Muscle of arm (tissue), 14 donors: ENCODE results near the gene TIMMDC1. TPM values are rescaled to one million over a fixed set of nuclear protein-coding genes. Genes with fewer than 3 reads are reported as not detected.

Experiments
- DNase-seq: peaks from one replicate; pipeline ENCODE4 v3.0.0-alpha.2; 2013
- long read RNA-seq, 11 donors: transcript quantifications; one replicate each; lab custom pipeline, GENCODE V29; 2026
- polyA plus RNA-seq, 12 donors: library from polyadenylated mRNA; unstranded; fragments of 120-200 nt; gene quantifications; one replicate each; pipeline ENCODE4 v1.2.1, GENCODE V29; 2013; ENCODE audit not compliant: insufficient read length in 12 of 12

Gene TIMMDC1
- polyA plus RNA-seq = 1,000 to 10,000 TPM in 1 of 12 donors, 100 to 1,000 TPM in 1, 10 to 100 TPM in 10; 65.4 to 1,063 (median 80.6) TPM
- long read RNA-seq, donor 1, transcript TIMMDC1-208 (7 exons, 2,394 nt) = major isoform, 19 of 46 reads
- long read RNA-seq, donor 1, partial matches to known transcripts = 27 of 46 reads
- long read RNA-seq, donor 1, other reads (novel, unspliced or antisense) = 0 of 46 reads
- long read RNA-seq, donor 2, transcript TIMMDC1-208 (7 exons, 2,394 nt) = major isoform, 21 of 61 reads
- long read RNA-seq, donor 2, partial matches to known transcripts = 38 of 61 reads
- long read RNA-seq, donor 2, other reads (novel, unspliced or antisense) = 0 of 61 reads
- long read RNA-seq, donor 3, transcript TIMMDC1-208 (7 exons, 2,394 nt) = major isoform, 14 of 30 reads
- long read RNA-seq, donor 3, partial matches to known transcripts = 14 of 30 reads
- long read RNA-seq, donor 3, other reads (novel, unspliced or antisense) = 0 of 30 reads
- long read RNA-seq, donor 4, transcript TIMMDC1-208 (7 exons, 2,394 nt) = major isoform, 5 of 20 reads
- long read RNA-seq, donor 4, partial matches to known transcripts = 15 of 20 reads
- long read RNA-seq, donor 4, other reads (novel, unspliced or antisense) = 0 of 20 reads
- long read RNA-seq, donor 5, transcript TIMMDC1-208 (7 exons, 2,394 nt) = major isoform, 29 of 51 reads
- long read RNA-seq, donor 5, partial matches to known transcripts = 20 of 51 reads
- long read RNA-seq, donor 5, other reads (novel, unspliced or antisense) = 0 of 51 reads
- long read RNA-seq, donor 6, transcript TIMMDC1-208 (7 exons, 2,394 nt) = major isoform, 15 of 33 reads
- long read RNA-seq, donor 6, partial matches to known transcripts = 18 of 33 reads
- long read RNA-seq, donor 6, other reads (novel, unspliced or antisense) = 0 of 33 reads
- long read RNA-seq, donor 7, transcript TIMMDC1-208 (7 exons, 2,394 nt) = major isoform, 15 of 35 reads
- long read RNA-seq, donor 7, partial matches to known transcripts = 19 of 35 reads
- long read RNA-seq, donor 7, other reads (novel, unspliced or antisense) = 0 of 35 reads
- long read RNA-seq, donor 8, transcript TIMMDC1-208 (7 exons, 2,394 nt) = major isoform, 23 of 54 reads
- long read RNA-seq, donor 8, partial matches to known transcripts = 30 of 54 reads
- long read RNA-seq, donor 8, other reads (novel, unspliced or antisense) = 0 of 54 reads
- long read RNA-seq, donor 9, transcript TIMMDC1-208 (7 exons, 2,394 nt) = major isoform, 12 of 36 reads
- long read RNA-seq, donor 9, partial matches to known transcripts = 23 of 36 reads
- long read RNA-seq, donor 9, other reads (novel, unspliced or antisense) = 0 of 36 reads
- long read RNA-seq, donor 10, transcript TIMMDC1-208 (7 exons, 2,394 nt) = major isoform, 22 of 49 reads
- long read RNA-seq, donor 10, partial matches to known transcripts = 25 of 49 reads
- long read RNA-seq, donor 10, other reads (novel, unspliced or antisense) = 0 of 49 reads
- long read RNA-seq, donor 11, transcript TIMMDC1-208 (7 exons, 2,394 nt) = major isoform, 25 of 52 reads
- long read RNA-seq, donor 11, partial matches to known transcripts = 27 of 52 reads
- long read RNA-seq, donor 11, other reads (novel, unspliced or antisense) = 0 of 52 reads

GRCh38 chr3:119498186-119499011 lies at the start of gene TIMMDC1:
TSS of gene TIMMDC1 (plus strand) at chr3:119498547. CDS start at chr3:119498734, 187 bp downstream.
- peak; percentile 97 for DNase-seq

- DNase-seq = no peak
Measured at GRCh38 chr3:119453822-119454221, 44.5 kb upstream of the TIMMDC1 start.

- DNase-seq = no peak
Measured at GRCh38 chr3:119456469-119456868, 41.9 kb upstream of the TIMMDC1 start.

DNA sequence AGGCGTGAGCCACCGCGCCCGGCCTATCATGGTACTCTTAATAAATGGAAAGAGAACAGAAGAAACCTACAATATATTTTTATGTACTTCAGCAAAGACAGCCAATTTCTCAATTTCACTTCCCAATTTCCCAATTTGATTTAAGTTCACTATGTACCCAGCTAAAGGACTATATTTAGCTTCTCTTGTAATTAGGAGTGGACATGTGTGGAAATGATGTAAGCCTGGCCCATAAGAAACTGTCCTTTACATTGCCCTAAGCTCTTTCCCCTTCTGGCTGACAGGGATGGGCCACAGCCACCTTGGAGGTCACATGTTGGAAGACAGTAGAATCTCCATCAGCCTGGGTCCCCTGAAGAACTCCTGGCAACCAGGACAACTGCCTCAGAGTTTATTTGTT lies 41.1 kb upstream of the TIMMDC1 start:
- DNase-seq = no peak

GRCh38 chr3:119463171-119464169 lies 34.9 kb upstream of the TIMMDC1 start, which contains the start of gene TMEM39A:
TSS of gene TMEM39A (minus strand) at chr3:119463615. CDS start at chr3:119462074, 1,541 bp downstream.
- DNase-seq = peak; percentile 99

DNA sequence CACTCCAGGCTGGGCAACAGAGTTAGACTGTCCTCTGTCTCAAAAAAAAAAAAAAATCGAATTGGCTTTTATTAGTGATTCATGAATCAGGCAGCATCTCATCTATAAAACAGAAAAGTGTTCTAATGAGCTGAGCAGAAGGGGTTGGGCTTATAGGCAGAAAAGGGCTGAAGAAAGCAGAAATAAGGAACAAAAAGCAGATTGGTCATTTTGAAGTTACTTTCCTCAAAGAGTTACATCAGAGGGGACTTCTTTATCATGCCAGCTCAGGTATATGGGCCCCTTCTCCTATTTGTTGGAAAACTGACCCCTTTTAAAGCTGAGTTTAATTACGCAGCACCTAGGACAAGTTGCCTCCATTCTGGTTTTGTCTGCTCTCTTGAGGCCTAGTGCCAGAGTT lies 30.3 kb upstream of the TIMMDC1 start:
- peak; percentile 6 for DNase-seq

DNA sequence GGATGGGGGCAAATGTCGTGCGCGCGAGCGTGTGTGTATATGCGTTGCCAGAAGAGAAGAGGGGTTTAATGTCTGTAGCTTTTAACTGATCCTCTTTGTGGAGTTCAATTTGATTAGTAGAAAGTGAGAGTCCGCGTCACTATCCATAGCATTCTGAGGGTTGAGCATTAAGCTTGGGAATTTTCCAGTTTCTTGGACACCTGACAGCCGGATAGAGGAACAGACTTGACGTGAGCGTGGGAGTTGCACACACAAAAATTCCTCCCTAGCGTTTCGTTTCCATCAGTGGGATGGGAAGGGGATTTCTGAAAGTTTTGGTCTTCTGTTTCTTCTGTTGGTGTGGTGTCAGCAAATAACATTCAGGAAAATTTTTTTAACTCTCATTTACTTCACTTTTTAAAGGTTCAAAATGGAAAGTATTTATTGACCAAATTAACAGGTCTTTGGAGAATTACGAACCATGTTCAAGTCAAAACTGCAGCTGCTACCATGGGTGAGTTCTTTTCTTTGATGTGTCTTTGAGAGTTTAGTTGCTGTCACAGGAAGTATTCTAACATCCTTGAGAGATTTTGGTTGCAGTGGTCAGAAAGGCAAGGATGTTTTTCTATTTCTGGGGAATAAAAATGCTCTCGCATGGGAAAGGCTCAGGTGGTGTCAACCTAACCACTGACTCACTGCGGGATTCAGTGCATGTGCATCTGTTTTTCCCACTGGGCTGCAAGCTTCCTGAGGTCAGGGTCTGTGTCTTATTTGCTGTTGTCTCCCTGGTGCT lies 28.7 kb upstream of the TIMMDC1 start:
- no peak for DNase-seq

- no peak for DNase-seq
Measured at GRCh38 chr3:119470866-119471265, 27.5 kb upstream of the TIMMDC1 start.

GRCh38 chr3:119481079-119481478 lies 17.3 kb upstream of the TIMMDC1 start:
- no peak for DNase-seq

GRCh38 chr3:119483101-119483500 lies 15.2 kb upstream of the TIMMDC1 start:
- no peak for DNase-seq

DNA sequence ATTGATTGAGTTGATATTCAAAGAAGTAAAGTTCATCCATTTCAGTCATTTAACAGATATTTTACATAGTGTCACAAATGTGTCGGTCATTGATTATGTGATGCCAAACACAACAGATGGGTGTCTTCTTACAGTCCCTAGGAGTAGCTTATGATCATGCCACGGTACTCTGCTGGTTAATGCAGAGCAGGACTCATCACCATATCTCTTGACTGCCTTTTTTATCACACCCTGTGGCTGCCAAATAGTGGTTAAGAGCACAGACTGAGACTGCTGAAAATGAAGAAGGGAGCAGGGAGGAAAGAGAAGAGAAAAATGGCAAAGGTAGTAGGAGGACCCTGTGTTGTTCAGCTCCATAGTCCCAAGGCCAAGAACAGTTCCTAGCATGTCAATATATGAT lies 12.8 kb upstream of the TIMMDC1 start:
- no peak for DNase-seq

DNA sequence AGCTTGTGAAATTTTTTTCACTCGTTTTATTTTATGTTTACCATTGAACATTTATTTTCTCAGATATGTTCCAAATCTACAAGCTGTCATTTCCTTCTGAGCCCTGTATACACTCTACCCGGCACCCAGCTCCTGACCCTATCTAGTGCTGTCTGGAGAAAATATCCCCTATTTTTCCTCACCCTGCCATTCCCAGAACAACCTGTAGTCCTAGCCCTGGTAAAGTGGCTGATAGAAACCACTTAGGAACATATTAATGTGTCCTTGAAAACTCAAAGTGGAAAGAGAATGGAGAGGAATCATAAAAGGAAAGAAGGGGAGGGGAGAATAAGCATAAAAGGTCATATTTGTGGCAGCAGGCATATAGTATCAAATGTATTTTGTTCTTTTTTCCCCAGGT lies 8.2 kb upstream of the TIMMDC1 start:
- no peak for DNase-seq

DNA sequence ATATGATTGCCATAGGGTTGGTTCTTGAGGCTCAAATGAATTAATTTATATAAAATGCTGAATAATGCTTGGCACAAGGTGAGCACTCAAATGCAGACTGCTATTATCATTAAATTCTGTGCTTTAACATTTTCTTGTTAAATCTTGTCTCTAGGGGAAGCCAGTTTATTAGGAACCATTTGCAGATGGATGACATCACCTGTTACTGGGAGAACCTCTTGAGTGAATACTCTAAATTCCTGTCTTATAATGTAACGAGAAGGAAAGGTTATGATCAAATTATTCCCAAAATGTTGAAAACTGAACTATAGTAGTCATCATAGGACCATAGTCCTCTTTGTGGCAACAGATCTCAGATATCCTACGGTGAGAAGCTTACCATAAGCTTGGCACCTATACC lies 6.2 kb upstream of the TIMMDC1 start:
- no peak for DNase-seq

DNA sequence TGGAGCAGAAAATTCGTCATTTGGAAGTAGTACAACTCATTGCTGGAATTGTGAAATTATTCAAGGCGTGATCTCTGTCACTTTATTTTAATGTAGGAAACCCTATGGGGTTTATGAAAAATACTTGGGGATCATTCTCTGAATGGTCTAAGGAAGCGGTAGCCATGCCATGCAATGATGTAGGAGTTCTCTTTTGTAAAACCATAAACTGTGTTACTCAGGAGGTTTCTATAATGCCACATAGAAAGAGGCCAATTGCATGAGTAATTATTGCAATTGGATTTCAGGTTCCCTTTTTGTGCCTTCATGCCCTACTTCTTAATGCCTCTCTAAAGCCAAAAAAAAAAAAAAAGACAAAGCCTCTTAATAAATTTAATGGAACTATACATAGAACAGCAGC lies 5.5 kb upstream of the TIMMDC1 start:
- no peak for DNase-seq

DNA sequence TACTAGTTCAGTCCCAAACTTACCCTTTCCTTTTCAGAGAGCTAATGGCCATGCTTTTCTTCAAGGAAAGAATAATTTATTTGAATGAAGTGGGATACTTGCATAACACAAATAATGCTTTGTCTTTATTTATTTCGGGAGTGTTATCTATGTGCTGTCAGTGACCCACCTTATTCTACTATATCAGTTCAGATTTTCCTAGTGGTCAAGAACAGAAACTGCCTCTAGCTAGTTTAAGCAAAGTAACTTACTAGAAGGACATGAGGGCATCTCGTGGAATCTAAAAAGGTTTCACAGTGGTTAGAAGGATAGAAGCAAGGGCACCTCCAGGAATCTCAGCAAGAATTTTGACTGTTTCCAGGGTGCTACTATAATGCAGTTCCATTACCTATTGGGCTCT lies 3.8 kb upstream of the TIMMDC1 start:
- DNase-seq = no peak

- DNase-seq = peak; percentile 38
Measured at GRCh38 chr3:119497820-119498185, 544 bp upstream of the TIMMDC1 start.

GRCh38 chr3:119500265-119500664 lies 1.9 kb downstream of the TIMMDC1 start:
- no peak for DNase-seq

- no peak for DNase-seq
Measured at GRCh38 chr3:119500901-119501300, 2.6 kb downstream of the TIMMDC1 start.
